GM23338 (cell line): ENCODE results near the gene OR52A1.
"Not testable (repeated sequence)": the region's sequence is repeated elsewhere in the genome, so short reads cannot be mapped to it uniquely, and the experiment has no call there.

Source experiments
- CREB1 ChIP-seq: fragments of 250-450 bp; sonication (Bioruptor Pico); IDR thresholded peaks from 2 replicates; pipeline ENCODE4 v1.5.0; 2020; ENCODE audit warnings: low read depth, mild to moderate bottlenecking, moderate library complexity
- EZH2 ChIP-seq: fragments of 200-600 bp; sonication (generic); IDR thresholded peaks from one replicate; pipeline ENCODE4 v1.8.0; 2017; ENCODE audit warnings: antibody characterized with exemption, mild to moderate bottlenecking, low read depth; ENCODE audit not compliant: unreplicated experiment
- EZH2phosphoT487 ChIP-seq: fragments of 200-600 bp; sonication (generic); IDR thresholded peaks from one replicate; pipeline ENCODE4 v1.8.1; 2018; ENCODE audit warnings: antibody characterized with exemption; ENCODE audit not compliant: unreplicated experiment
- JUNB ChIP-seq: IDR thresholded peaks from one replicate; pipeline ENCODE4 v1.6.1; 2016; ENCODE audit warnings: antibody characterized with exemption; ENCODE audit not compliant: unreplicated experiment
- NANOG ChIP-seq: IDR thresholded peaks from 2 replicates; pipeline ENCODE4 v1.6.1; 2016; ENCODE audit warnings: antibody characterized with exemption, borderline replicate concordance
- POLR2AphosphoS5 ChIP-seq: IDR thresholded peaks from 2 replicates; pipeline ENCODE4 v1.6.1; 2016; ENCODE audit warnings: antibody characterized with exemption, low read depth
- ZNF114 ChIP-seq: fragments of 250-450 bp; sonication (Bioruptor Pico); IDR thresholded peaks from 2 replicates; pipeline ENCODE4 v1.5.0; 2020; ENCODE audit warnings: mild to moderate bottlenecking, moderate library complexity
- ZNF331 ChIP-seq: fragments of 250-450 bp; sonication (Bioruptor Pico); IDR thresholded peaks from 2 replicates; pipeline ENCODE4 v1.5.0; 2020; ENCODE audit warnings: low read depth, mild to moderate bottlenecking, moderate library complexity
- ZNF462 ChIP-seq: fragments of 250-450 bp; sonication (Bioruptor Pico); IDR thresholded peaks from 2 replicates; pipeline ENCODE4 v1.5.0; 2020; ENCODE audit warnings: mild to moderate bottlenecking, moderate library complexity
- TF ChIP-seq, protein P1 (sequence below), 2 experiments: fragments of 200-600 bp in 1 of 2; sonication (generic) in 1 of 2; conservative IDR thresholded peaks; 2 replicates each; pipeline versions ENCODE4 v1.5.1 to v1.6.1; 2016 to 2017; ENCODE audit warnings: antibody characterized with exemption in 2 of 2, low read depth in 2 of 2, mild to moderate bottlenecking in 2 of 2, moderate library complexity in 1 of 2
- TF ChIP-seq, protein P2 (sequence below): IDR thresholded peaks from one replicate; pipeline ENCODE4 v1.6.1; 2018; ENCODE audit warnings: antibody characterized with exemption; ENCODE audit not compliant: unreplicated experiment
- TF ChIP-seq, protein P3 (sequence below): IDR thresholded peaks from 2 replicates; pipeline ENCODE4 v1.6.1; 2016; ENCODE audit warnings: antibody characterized with exemption

DNA sequence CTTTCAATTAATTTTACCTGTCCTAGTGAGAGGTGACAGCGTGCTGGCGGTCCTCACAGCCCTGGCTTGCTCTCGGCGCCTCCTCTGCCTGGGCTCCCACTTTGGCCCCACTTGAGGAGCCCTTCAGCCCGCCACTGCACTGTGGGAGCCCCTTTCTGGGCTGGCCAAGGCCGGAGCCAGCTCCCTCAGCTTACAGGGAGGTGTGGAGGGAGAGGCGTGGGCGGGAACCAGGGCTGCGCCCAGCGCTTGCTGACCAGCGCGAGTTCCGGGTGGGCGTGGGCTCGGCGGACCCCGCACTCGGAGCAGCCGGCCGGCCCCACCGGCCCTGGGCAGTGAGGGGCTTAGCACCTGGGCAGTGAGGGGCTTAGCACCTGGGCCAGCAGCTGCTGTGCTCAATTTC, 10.4 kb downstream of the OR52A1 start:
- TF ChIP-seq, protein P1, sequence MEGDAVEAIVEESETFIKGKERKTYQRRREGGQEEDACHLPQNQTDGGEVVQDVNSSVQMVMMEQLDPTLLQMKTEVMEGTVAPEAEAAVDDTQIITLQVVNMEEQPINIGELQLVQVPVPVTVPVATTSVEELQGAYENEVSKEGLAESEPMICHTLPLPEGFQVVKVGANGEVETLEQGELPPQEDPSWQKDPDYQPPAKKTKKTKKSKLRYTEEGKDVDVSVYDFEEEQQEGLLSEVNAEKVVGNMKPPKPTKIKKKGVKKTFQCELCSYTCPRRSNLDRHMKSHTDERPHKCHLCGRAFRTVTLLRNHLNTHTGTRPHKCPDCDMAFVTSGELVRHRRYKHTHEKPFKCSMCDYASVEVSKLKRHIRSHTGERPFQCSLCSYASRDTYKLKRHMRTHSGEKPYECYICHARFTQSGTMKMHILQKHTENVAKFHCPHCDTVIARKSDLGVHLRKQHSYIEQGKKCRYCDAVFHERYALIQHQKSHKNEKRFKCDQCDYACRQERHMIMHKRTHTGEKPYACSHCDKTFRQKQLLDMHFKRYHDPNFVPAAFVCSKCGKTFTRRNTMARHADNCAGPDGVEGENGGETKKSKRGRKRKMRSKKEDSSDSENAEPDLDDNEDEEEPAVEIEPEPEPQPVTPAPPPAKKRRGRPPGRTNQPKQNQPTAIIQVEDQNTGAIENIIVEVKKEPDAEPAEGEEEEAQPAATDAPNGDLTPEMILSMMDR (conservative IDR thresholded peaks at IDR 0.05; ENCODE audit: low read depth in 2 of 2): not testable (repeated sequence)
- TF ChIP-seq CREB1 (CRISPR knock-in tag); POLR2AphosphoS5; EZH2; EZH2phosphoT487; JUNB; ZNF331; NANOG; ZNF462 (CRISPR knock-in tag); ZNF114 (CRISPR knock-in tag): not testable (repeated sequence)
- TF ChIP-seq, protein P2, sequence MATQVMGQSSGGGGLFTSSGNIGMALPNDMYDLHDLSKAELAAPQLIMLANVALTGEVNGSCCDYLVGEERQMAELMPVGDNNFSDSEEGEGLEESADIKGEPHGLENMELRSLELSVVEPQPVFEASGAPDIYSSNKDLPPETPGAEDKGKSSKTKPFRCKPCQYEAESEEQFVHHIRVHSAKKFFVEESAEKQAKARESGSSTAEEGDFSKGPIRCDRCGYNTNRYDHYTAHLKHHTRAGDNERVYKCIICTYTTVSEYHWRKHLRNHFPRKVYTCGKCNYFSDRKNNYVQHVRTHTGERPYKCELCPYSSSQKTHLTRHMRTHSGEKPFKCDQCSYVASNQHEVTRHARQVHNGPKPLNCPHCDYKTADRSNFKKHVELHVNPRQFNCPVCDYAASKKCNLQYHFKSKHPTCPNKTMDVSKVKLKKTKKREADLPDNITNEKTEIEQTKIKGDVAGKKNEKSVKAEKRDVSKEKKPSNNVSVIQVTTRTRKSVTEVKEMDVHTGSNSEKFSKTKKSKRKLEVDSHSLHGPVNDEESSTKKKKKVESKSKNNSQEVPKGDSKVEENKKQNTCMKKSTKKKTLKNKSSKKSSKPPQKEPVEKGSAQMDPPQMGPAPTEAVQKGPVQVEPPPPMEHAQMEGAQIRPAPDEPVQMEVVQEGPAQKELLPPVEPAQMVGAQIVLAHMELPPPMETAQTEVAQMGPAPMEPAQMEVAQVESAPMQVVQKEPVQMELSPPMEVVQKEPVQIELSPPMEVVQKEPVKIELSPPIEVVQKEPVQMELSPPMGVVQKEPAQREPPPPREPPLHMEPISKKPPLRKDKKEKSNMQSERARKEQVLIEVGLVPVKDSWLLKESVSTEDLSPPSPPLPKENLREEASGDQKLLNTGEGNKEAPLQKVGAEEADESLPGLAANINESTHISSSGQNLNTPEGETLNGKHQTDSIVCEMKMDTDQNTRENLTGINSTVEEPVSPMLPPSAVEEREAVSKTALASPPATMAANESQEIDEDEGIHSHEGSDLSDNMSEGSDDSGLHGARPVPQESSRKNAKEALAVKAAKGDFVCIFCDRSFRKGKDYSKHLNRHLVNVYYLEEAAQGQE: not testable (repeated sequence)
- TF ChIP-seq, protein P3, sequence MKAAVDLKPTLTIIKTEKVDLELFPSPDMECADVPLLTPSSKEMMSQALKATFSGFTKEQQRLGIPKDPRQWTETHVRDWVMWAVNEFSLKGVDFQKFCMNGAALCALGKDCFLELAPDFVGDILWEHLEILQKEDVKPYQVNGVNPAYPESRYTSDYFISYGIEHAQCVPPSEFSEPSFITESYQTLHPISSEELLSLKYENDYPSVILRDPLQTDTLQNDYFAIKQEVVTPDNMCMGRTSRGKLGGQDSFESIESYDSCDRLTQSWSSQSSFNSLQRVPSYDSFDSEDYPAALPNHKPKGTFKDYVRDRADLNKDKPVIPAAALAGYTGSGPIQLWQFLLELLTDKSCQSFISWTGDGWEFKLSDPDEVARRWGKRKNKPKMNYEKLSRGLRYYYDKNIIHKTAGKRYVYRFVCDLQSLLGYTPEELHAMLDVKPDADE: not testable (repeated sequence)
